Effector memory CD8-positive, alpha-beta T cell (primary cell): ENCODE measurements around the gene ANAPC2.

Source experiments
- ATAC-seq: fragments of 150-1000 bp; cut with Tn5 transposase; replicated peaks from 2 replicates; pipeline ENCODE4 v1.10.0; 2021; ENCODE audit warnings: mild to moderate bottlenecking, moderate library complexity
- DNase-seq, 3 experiments: peaks; one replicate each; pipeline ENCODE4 v3.0.0; 2021
- H3K27ac Mint-ChIP-seq, 2 donors: one replicate each; pipeline ENCODE4 v1.8.0; 2022; ENCODE audit warnings: mild to moderate bottlenecking in 2 of 2, mixed read lengths in 2 of 2, moderate library complexity in 2 of 2
- H3K27me3 Mint-ChIP-seq, 2 donors: one replicate each; pipeline ENCODE4 v1.8.0; 2022; ENCODE audit warnings: mixed read lengths in 2 of 2
- H3K36me3 Mint-ChIP-seq: one replicate; pipeline ENCODE4 v1.8.0; 2022; ENCODE audit warnings: mild to moderate bottlenecking, moderate library complexity, mixed read lengths; ENCODE audit not compliant: insufficient read depth
- H3K4me1 Mint-ChIP-seq, 2 donors: one replicate each; pipeline ENCODE4 v1.8.0; 2022; ENCODE audit warnings: low read depth in 2 of 2, mixed read lengths in 2 of 2
- H3K4me3 Mint-ChIP-seq, 2 donors: one replicate each; pipeline ENCODE4 v1.8.0; 2022; ENCODE audit warnings: mild to moderate bottlenecking in 2 of 2, mixed read lengths in 2 of 2, moderate library complexity in 2 of 2
- H3K9me3 Mint-ChIP-seq, 2 donors: one replicate each; pipeline ENCODE4 v1.8.0; 2022; ENCODE audit warnings: mixed read lengths in 2 of 2

ANAPC2 gene

DNA sequence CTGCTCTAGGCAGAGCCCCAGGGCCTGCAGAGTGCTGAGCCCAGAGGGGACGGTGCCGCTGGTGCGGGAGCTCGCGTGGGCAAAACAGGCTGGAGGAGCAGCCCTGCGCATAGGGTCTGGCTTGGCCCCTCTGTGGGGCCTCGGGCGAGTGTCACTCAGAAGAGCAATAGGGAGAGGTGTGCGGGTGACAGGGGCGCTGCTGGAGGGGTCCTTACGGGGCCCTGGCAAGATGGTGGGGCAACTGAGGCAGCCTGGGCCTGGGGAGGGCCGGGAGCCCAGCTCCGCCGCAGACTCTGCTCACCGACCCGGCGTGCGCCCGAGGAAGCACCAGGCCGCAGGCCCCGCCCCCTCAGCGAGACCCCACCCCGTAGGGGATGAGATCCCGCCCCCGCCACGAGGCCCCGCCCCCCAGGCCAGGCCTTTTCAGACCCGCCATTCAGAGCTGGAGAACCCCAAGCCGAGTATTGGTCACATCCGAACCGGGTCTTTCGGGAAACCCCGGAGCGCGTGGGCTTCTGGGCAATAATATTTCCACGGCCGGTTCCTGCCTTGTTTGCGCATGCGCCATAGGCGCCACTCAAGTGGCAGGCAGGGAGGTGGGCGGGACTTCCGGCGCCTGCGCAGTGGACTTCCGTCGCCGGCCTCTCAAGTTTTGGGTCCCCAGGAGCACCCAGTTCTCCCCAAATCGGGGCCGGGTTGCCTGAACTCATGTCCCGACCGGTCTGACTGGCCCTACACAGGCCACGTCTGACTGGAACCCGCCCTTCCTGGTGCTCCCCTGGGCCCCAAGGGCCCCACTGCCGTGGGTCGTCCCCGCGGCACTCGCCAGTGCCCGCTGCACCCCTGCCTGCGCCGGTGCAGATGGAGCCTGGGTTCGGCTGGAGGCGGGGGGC lies 35.0 kb upstream of the ANAPC2 start:
- no peaks in the 10 kb centered on the region for H3K9me3 Mint-ChIP-seq
- H3K4me3 Mint-ChIP-seq = peak overlapping the region; percentile 78 to 83
- H3K4me1 Mint-ChIP-seq = peaks cover 4 to 6% of the 10 kb centered on the region in 2 donors
- peak overlapping the region; percentile 86 to 88 for H3K27ac Mint-ChIP-seq
- H3K27me3 Mint-ChIP-seq = peaks cover 6 to 9% of the 10 kb centered on the region in 2 donors
- ATAC-seq = peak; percentile 89
- peak; percentile 95 to 96 (median 96) for DNase-seq
- H3K36me3 Mint-ChIP-seq = peaks cover 13% of the 10 kb centered on the region

DNA sequence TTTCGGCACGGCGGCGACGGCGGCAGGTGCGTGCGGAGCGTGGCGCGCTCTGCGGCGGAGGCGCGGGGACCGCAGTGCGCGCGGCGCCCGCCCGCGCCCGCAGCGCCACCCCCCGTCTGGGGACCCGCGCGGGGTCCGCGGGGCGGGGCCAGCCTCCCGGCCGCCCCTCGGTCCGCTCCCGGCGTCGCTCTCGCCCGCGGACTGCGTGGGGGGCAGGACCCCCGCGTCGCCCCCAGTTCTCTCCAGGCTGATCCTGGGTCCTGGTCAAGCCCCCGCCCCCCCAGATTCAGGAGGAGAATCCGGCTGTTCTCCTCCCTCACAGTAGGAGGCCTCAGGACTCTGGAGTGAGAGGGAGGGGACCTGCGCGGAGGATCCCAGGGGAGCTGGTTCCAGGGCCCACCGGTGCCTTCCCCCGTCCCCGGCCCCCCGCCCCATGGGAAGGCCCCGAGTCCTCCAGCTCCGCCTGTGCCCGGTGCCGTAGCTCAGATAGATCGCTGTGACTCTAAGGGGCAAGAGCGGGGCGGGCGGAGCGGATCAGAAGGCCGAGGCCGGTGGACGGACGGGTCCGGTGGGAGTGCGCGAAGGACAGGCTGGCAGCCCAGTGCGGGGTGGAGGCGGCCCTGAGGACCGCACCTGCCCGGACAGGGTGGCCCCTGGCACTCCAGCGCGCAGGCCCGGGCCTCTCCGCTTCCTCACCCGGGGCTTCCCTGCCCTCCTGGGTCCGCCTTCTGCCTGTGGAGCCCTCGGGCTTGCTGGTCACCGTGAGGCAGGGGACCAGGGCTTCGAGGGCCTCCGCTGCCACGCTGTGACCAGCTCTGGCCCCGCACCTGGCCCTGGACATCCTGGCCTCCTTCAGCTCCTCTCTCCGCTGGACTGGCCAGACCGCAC lies 34.1 kb upstream of the ANAPC2 start, which contains the start of gene RNF208:
Gene RNF208 (minus strand): TSS at position 51 of the 888 bp plus-strand sequence. CDS start 1,028 bp downstream, outside the sequence.
- ATAC-seq = no peak

DNA sequence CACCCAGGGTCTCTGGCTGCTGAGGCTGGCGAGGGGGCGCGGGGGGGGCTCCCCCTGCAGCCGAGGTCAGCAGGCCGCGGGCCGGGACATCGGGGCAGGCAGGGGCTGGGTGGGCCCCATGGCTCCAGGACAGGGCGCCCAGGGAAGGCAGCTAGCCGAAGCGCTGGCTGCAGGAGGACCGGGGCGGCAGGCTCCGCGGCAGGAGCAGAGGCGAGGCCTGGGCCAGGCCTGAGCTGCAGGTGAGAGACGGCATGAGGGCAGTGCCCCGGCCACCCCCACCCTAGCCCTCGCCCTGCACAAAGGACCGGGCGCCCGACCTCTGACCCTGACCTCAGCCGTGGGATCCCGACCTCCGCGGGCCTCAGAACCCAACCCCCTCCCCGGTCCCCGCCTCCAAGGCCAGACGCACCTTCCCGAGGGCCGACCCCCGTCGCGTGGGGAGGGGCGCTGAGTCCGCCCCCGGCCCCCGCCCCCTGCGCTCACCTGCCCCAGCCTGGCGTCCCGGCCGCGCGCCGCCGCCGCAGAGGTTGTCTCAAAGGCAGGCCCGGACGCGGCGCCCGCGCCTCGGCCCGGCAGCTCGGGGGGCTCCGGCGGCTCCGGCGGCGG lies 33.2 kb upstream of the ANAPC2 start:
- ATAC-seq (no peak), DNase-seq (no peak)
- H3K4me1 Mint-ChIP-seq = peaks cover 0 to 4% of the 10 kb centered on the region in 2 donors
- no peak overlapping the region for H3K4me3 Mint-ChIP-seq
- no peaks in the 10 kb centered on the region for H3K27me3 Mint-ChIP-seq
- no peak overlapping the region for H3K27ac Mint-ChIP-seq
- H3K9me3 Mint-ChIP-seq = no peaks in the 10 kb centered on the region
- H3K36me3 Mint-ChIP-seq = peaks cover 13% of the 10 kb centered on the region

More for the DNA sequence above, 34.1 kb upstream of the ANAPC2 start, which contains the start of gene RNF208:
- Mint-ChIP-seq H3K4me1 (peaks cover under 1 to 4% of the 10 kb centered on the region in 2 donors), H3K9me3 (no peaks in the 10 kb centered on the region), H3K27ac (peak within 1 kb of the TSS; percentile 86 to 88), H3K4me3 (peak within 1 kb of the TSS; percentile 78 to 83), H3K27me3 (peaks cover 1 to 3% of the 10 kb centered on the region in 2 donors), H3K36me3 (peaks cover 13% of the 10 kb centered on the region)
- no peak for DNase-seq

DNA sequence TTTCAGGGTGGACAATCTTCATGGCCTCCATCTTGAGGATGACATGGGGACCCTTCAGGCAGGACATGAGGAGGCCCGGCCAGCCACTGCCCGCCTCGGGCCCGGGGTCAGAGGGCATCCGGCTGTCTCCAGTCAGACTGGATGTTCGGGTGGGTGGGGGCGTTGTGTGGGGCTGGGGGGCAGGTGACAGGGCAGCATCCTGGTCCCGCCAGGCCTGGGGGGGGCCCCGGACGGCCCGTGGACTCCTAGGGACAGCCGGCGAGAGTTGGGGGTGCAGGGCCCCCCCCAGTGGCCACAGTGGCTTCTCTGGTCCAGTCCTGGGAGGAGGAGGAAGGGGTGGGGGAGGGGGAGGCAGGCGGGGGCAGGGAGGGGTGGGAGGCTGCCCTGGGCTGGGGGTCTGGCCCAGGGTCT lies 32.7 kb upstream of the ANAPC2 start:
- ATAC-seq (no peak), DNase-seq (no peak)
- Mint-ChIP-seq H3K27me3 (no peaks in the 10 kb centered on the region), H3K4me1 (peaks cover 0 to 4% of the 10 kb centered on the region in 2 donors), H3K36me3 (peaks cover 13% of the 10 kb centered on the region), H3K9me3 (no peaks in the 10 kb centered on the region), H3K27ac (no peak overlapping the region), H3K4me3 (peak overlapping the region; percentile 53 to 57)

DNA sequence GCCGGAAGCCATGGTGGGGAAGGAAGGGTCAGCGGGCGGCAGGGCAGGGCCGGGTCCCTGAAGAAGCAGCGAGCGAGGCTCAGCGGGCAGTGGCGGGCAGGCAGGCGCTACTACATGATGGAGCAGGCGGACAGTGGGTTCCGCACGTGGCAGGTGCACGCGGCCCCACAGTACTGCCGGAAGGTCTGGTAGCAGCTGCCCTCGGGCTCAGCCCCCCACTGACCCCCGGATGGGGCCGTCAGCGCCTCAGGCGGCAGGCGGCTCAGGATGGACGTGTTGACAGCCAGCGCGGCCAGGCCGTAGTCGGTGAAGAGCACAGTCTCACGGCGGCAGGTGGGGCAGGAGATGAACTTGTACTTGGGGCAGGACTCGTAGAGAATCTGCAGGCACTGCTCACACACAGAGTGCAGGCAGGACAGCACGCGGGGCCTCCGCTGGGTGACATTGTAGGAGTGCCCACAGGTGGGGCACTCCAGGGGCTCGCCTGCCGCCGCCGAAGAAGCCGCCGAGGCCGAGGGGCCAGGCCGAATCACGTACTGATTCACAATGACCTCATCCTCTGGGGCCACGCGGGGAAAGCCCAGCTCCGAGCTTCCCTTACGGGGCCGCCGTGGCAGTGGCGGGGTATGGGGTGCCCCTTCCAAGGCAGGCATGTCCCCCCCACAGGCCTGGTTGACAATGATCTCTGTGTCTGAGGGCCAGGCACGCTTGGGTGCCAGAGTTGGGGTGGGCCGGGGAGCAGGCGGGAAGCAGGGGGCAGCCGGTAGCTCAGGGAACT lies 32.1 kb upstream of the ANAPC2 start:
- H3K27ac Mint-ChIP-seq = no peak overlapping the region
- peaks cover 13% of the 10 kb centered on the region for H3K36me3 Mint-ChIP-seq
- H3K9me3 Mint-ChIP-seq = no peaks in the 10 kb centered on the region
- no peaks in the 10 kb centered on the region for H3K27me3 Mint-ChIP-seq
- no peak for ATAC-seq
- H3K4me1 Mint-ChIP-seq = peaks cover 0 to 4% of the 10 kb centered on the region in 2 donors
- H3K4me3 Mint-ChIP-seq = peak overlapping the region; percentile 53 to 57
- DNase-seq = no peak

DNA sequence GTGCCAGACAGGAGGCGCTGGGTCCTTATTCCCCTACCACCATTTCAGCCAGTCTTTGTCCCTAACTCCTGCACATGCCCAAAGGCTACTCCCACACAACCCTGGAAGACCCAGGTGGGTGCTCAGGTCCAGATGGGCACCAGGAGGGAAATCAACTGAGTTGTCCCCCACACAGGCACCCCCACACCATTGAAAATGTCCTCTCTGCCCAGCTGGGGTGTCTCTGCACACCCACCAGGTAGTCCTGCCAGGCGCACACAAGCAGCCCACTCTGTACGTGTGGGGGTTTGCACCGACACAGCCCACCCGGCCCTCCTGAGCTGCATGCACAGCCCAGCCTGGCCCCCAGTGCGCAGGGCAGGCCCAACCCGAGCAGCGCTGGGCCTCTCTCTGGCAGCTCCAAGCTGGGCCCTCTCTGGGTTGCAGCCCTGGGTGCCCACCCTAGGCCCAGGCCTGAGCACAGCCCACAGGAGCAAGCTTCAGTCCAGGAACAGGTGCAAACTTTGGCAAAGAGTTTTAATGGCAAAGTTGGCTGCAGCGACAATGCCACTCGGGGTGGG lies 31.5 kb upstream of the ANAPC2 start:
- no peak overlapping the region for H3K27ac Mint-ChIP-seq
- peaks cover 13% of the 10 kb centered on the region for H3K36me3 Mint-ChIP-seq
- ATAC-seq = no peak
- peak overlapping the region in 1 of 2 donors; percentile 53 for H3K4me3 Mint-ChIP-seq
- H3K9me3 Mint-ChIP-seq = no peaks in the 10 kb centered on the region
- no peak for DNase-seq
- H3K27me3 Mint-ChIP-seq = no peaks in the 10 kb centered on the region
- peaks cover 0 to 4% of the 10 kb centered on the region in 2 donors for H3K4me1 Mint-ChIP-seq

DNA sequence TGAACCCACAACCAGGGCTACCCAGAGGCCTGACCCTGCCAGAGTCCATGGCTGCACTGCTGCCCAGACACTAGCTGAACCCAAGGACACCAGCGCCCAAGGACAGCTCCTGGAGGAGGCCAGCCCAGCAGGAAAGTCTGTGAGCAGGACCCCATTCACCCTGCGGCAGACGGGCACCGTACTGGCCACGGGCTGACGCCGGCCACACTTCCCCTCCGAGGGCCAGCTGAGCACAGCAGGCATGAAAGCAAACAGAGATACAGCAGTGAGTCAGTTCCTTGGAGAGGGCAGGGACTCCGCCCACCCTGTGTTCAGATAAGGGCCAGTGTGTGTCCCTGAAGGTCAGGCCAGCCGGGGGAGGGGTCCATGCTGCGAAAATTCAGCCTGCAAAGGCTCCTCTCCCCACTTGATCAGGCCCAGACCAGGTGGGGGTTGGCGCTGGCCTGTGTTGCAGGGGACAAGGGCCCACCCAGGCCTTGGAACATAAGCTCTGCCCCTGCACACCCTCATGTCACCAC lies 30.5 kb upstream of the ANAPC2 start:
- ATAC-seq (no peak), DNase-seq (no peak)
- Mint-ChIP-seq H3K27me3 (no peaks in the 10 kb centered on the region), H3K27ac (no peak overlapping the region), H3K36me3 (peaks cover 10% of the 10 kb centered on the region), H3K9me3 (no peaks in the 10 kb centered on the region), H3K4me3 (no peak overlapping the region), H3K4me1 (peaks cover 0 to 4% of the 10 kb centered on the region in 2 donors)

DNA sequence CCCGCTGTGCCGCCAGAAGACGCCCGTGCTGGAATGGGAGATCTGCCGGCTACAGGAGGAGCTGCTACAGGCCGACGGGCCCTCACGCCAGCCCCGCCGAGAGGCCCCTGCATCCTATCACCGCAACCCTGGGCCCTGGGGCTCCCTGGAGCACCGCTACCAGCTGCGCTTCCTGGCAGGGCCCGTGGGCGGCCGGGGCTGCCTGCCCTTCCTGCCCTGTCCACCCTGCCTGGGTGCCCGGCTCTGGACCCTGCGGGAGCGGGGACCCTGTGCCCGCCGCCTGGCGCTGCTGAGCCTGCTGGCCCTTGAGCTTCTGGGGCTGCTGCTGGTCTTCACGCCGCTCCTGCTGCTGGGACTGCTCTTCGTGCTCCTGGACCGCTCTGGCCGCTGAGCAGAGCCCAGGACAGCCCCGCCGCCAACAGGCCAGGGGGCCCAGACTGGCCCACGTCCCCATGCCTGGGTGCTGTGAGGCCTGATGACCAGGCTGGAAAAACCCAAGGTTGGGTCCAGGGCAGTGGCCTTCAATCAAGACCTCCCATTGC lies 29.9 kb upstream of the ANAPC2 start:
- H3K36me3 Mint-ChIP-seq = peaks cover 5% of the 10 kb centered on the region
- no peak for ATAC-seq

DNA sequence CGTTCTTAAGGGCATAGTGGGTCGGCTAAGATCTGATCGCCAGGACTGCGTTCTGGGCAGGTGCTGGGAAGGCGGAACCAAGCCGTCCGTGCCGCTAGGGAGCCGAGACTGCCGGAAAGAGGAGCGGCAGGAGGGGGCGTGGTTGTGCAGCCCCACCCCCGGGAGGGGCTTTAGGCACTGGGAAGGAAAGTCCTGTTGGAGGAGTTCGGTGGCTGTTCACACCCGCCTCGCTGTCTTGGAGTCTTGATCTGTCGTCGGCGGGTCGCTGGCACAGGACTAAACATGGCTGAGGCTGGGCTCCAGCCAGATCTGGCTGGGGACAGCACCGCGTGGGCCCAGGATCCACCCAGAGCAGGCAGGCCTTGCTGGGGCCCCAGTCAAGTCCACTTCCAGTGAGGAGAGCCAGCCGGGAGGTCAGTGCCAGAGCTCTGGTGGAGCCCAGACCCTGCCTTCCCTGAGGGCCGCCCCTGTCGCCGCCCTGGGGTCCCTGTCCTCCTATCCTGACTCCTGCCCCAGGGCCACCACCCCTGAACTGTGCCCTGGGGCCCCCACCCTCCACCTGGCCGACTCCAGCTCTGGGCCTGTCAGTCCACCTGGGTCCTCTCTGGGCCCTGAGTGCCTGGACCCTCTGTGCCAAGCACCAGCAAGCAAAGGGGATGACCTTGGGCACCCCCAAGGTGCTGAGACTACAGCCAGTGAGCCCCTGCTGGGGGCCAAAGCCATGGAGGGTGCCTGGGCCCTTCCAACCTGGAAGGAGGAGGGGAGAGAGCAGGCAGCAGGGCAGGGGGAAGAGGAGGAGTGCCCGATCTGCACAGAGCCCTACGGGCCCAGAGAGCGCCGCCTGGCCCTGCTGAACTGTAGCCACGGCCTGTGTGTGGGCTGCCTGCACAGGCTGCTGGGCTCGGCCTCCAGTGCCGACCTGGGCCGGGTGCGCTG lies 29.2 kb upstream of the ANAPC2 start:
- H3K9me3 Mint-ChIP-seq = no peaks in the 10 kb centered on the region
- H3K4me1 Mint-ChIP-seq = peaks cover 0 to 3% of the 10 kb centered on the region in 2 donors
- H3K27me3 Mint-ChIP-seq = no peaks in the 10 kb centered on the region
- ATAC-seq (no peak), DNase-seq (no peak)
- H3K36me3 Mint-ChIP-seq = peaks cover 6% of the 10 kb centered on the region
- no peak overlapping the region for H3K4me3 Mint-ChIP-seq
- H3K27ac Mint-ChIP-seq = no peak overlapping the region

More for the DNA sequence above, 29.9 kb upstream of the ANAPC2 start:
- H3K27ac Mint-ChIP-seq = no peak overlapping the region
- no peak for DNase-seq
- H3K27me3 Mint-ChIP-seq = no peaks in the 10 kb centered on the region
- H3K9me3 Mint-ChIP-seq = no peaks in the 10 kb centered on the region
- no peak overlapping the region for H3K4me3 Mint-ChIP-seq
- peaks cover 0 to 4% of the 10 kb centered on the region in 2 donors for H3K4me1 Mint-ChIP-seq

DNA sequence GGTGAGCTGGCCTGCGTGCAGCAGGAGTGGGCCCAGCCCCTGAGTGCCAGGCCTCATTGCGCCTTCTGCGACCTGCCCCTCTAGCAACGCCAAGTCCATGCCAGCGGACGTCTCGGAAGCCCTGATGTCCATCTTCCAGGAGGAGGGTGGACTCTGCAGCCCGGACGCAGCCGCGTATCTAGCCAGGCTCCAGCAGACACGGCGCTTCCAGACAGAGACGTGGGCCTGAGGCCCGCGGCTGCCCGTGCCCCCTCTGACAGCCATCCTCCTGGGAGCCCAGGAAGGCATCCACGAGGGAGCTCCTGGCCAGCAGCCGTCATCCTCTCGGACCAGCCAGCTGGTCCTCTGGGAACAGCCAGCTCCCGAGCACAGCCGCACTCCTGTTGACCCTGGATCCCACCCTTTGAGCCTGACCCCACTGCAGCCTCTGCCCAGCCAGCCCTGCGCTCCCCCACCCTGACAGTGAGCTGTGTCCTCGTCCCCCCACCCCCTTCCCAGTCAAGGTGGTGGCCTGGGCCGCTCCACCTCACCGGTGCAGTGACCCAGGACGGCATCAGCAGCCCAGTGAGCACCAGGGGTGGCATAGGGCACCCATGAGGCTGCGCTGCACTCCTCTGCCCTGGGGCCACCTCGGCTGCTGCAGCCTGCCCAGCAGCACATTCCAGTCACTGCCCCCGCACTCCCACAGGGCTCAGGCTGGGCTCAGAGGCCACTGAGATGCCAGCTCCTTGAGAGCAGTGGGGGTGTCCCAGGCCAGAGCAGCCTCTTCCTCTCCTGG lies 28.0 kb upstream of the ANAPC2 start:
- Mint-ChIP-seq H3K9me3 (no peaks in the 10 kb centered on the region), H3K27ac (no peak overlapping the region), H3K4me1 (peaks cover 0 to 3% of the 10 kb centered on the region in 2 donors), H3K36me3 (peaks cover 6% of the 10 kb centered on the region), H3K27me3 (no peaks in the 10 kb centered on the region), H3K4me3 (no peak overlapping the region)
- DNase-seq (no peak), ATAC-seq (no peak)
